GM23338 (cell line): ENCODE results near the gene CALY. TPM values are rescaled to one million over a fixed set of nuclear protein-coding genes. Genes with fewer than 3 reads are reported as not detected.

Source experiments
- CREB1 ChIP-seq: fragments of 250-450 bp; sonication (Bioruptor Pico); IDR thresholded peaks from 2 replicates; pipeline ENCODE4 v1.5.0; 2020; ENCODE audit warnings: low read depth, mild to moderate bottlenecking, moderate library complexity
- CTCF ChIP-seq, 2 experiments: fragments of 200-600 bp in 1 of 2; sonication (generic) in 1 of 2; conservative IDR thresholded peaks; 2 replicates each; pipeline versions ENCODE4 v1.5.1 to v1.6.1; 2016 to 2017; ENCODE audit warnings: antibody characterized with exemption in 2 of 2, low read depth in 2 of 2, mild to moderate bottlenecking in 2 of 2, moderate library complexity in 1 of 2
- ETS1 ChIP-seq: IDR thresholded peaks from 2 replicates; pipeline ENCODE4 v1.6.1; 2016; ENCODE audit warnings: antibody characterized with exemption
- EZH2 ChIP-seq: fragments of 200-600 bp; sonication (generic); IDR thresholded peaks from one replicate; pipeline ENCODE4 v1.8.0; 2017; ENCODE audit warnings: antibody characterized with exemption, mild to moderate bottlenecking, low read depth; ENCODE audit not compliant: unreplicated experiment
- EZH2phosphoT487 ChIP-seq: fragments of 200-600 bp; sonication (generic); IDR thresholded peaks from one replicate; pipeline ENCODE4 v1.8.1; 2018; ENCODE audit warnings: antibody characterized with exemption; ENCODE audit not compliant: unreplicated experiment
- JUNB ChIP-seq: IDR thresholded peaks from one replicate; pipeline ENCODE4 v1.6.1; 2016; ENCODE audit warnings: antibody characterized with exemption; ENCODE audit not compliant: unreplicated experiment
- NANOG ChIP-seq: IDR thresholded peaks from 2 replicates; pipeline ENCODE4 v1.6.1; 2016; ENCODE audit warnings: antibody characterized with exemption, borderline replicate concordance
- POLR2AphosphoS5 ChIP-seq: IDR thresholded peaks from 2 replicates; pipeline ENCODE4 v1.6.1; 2016; ENCODE audit warnings: antibody characterized with exemption, low read depth
- REST ChIP-seq: IDR thresholded peaks from one replicate; pipeline ENCODE4 v1.6.1; 2018; ENCODE audit warnings: antibody characterized with exemption; ENCODE audit not compliant: unreplicated experiment
- STAT1 ChIP-seq: IDR thresholded peaks from one replicate; pipeline ENCODE4 v1.6.1; 2016; ENCODE audit warnings: antibody characterized with exemption; ENCODE audit not compliant: unreplicated experiment
- ZNF114 ChIP-seq: fragments of 250-450 bp; sonication (Bioruptor Pico); IDR thresholded peaks from 2 replicates; pipeline ENCODE4 v1.5.0; 2020; ENCODE audit warnings: mild to moderate bottlenecking, moderate library complexity
- ZNF331 ChIP-seq: fragments of 250-450 bp; sonication (Bioruptor Pico); IDR thresholded peaks from 2 replicates; pipeline ENCODE4 v1.5.0; 2020; ENCODE audit warnings: low read depth, mild to moderate bottlenecking, moderate library complexity
- polyA plus RNA-seq: library from polyadenylated mRNA; unstranded; fragments of >200 nt; fragmentation: Nextera tagmentation; extraction: Ambion mirVana; gene quantifications from 2 replicates; pipeline ENCODE4 v1.2.1, GENCODE V29; 2016
- total RNA-seq: library from RNA; depleted of rRNA; stranded (reverse); fragments of >200 nt; shearing (Covaris generic); gene quantifications from 2 replicates; pipeline ENCODE4 v1.2.3, GENCODE V29; 2014

Gene CALY
- total and polyA plus RNA-seq, 2 experiments from 2014 or later, result 1.0 to 8.0 TPM

GRCh38 chr10:133377818-133378250 is 41.1 kb upstream of the CALY start (continued):
- TF ChIP-seq REST, result no peak
- TF ChIP-seq ETS1, result no peak
- TF ChIP-seq POLR2AphosphoS5, result no peak
- TF ChIP-seq ZNF114 (CRISPR knock-in tag), result no peak
- no peak for TF ChIP-seq JUNB
- no peak for TF ChIP-seq NANOG
- no peak for TF ChIP-seq EZH2
- TF ChIP-seq ZNF331 (CRISPR knock-in tag), result no peak
- TF ChIP-seq EZH2phosphoT487, result no peak
- no peak for TF ChIP-seq CTCF (conservative IDR thresholded peaks at IDR 0.05; ENCODE audit: low read depth in 2 of 2)
- no peak for TF ChIP-seq STAT1
- no peak for TF ChIP-seq CREB1 (CRISPR knock-in tag)
